SK-N-SH (cell line): ENCODE data around the gene ZNF655. TPM values are rescaled to one million over a fixed set of nuclear protein-coding genes. Genes with fewer than 3 reads are reported as not detected.

Source experiments
- CTCF ChIA-PET: fragments of 300-600, 350-600 bp; formaldehyde crosslinking; extraction: SDS; loops from one replicate; lab custom pipeline; 2021; lab: Yijun Ruan, JAX
- POLR2A ChIA-PET: fragments of 350-600 bp; sonication (Branson Sonifier 250); formaldehyde crosslinking; extraction: SDS; loops from one replicate; lab custom pipeline; 2020; ENCODE audit warnings: antibody characterized with exemption, inconsistent platforms; lab: Yijun Ruan, JAX
- DNase-seq: peaks from one replicate; pipeline ENCODE4 v3.0.0; 2012
- H2AFZ ChIP-seq: fragments of 200-600 bp; sonication (generic); 2 replicates; pipeline ENCODE4 v1.8.1; 2016; ENCODE audit warnings: antibody characterized with exemption, mild to moderate bottlenecking, low read depth
- H3F3A ChIP-seq: fragments of 200-600 bp; sonication (generic); replicated peaks from 2 replicates; pipeline ENCODE3; 2016; ENCODE audit warnings: antibody characterized with exemption, mild to moderate bottlenecking; ENCODE audit not compliant: insufficient read depth
- H3K27ac ChIP-seq, 2 experiments: fragments of 200-500 bp in 1 of 2; fragments of 200-600 bp in 1 of 2; sonication (Bioruptor generic) in 1 of 2; sonication (generic), shearing (Covaris generic) in 1 of 2; 2 replicates each; pipeline versions ENCODE4 v1.5.1 to v1.6.1; 2014 to 2016; ENCODE audit warnings: low read depth in 2 of 2, inconsistent platforms in 1 of 2, low read length in 1 of 2, mild to moderate bottlenecking in 1 of 2, mixed read lengths in 1 of 2
- H3K27me3 ChIP-seq: fragments of 200-600 bp; sonication (generic), shearing (Covaris generic); 2 replicates; pipeline ENCODE4 v1.6.1; 2016; ENCODE audit warnings: mixed run types; ENCODE audit not compliant: insufficient read depth
- H3K36me3 ChIP-seq, 2 experiments: fragments of 200-500 bp in 1 of 2; fragments of 200-600 bp in 1 of 2; sonication (Bioruptor generic) in 1 of 2; sonication (generic) in 1 of 2; replicated peaks in 1 of 2; 2 replicates each; pipeline versions ENCODE3 to v1.5.1; 2014 to 2016; ENCODE audit warnings: low read length in 1 of 2, mild to moderate bottlenecking in 1 of 2; ENCODE audit not compliant: insufficient read depth in 2 of 2, control insufficient read depth in 1 of 2
- H3K4me1 ChIP-seq, 2 experiments: fragments of 200-500 bp in 1 of 2; fragments of 200-600 bp in 1 of 2; sonication (Bioruptor generic) in 1 of 2; sonication (generic), shearing (Covaris generic) in 1 of 2; 2 replicates each; pipeline versions ENCODE4 v1.5.1 to v1.6.1; 2014 to 2016; ENCODE audit warnings: low read depth in 1 of 2, low read length in 1 of 2, mixed run types in 1 of 2; ENCODE audit not compliant: insufficient read depth in 2 of 2, control insufficient read depth in 1 of 2
- H3K4me2 ChIP-seq: fragments of 200-600 bp; sonication (generic), shearing (Covaris generic); 2 replicates; pipeline ENCODE4 v1.6.1; 2017; ENCODE audit warnings: mixed run types
- H3K4me3 ChIP-seq, 2 experiments: fragments of 200-500 bp in 1 of 2; fragments of 200-600 bp in 1 of 2; sonication (Bioruptor generic) in 1 of 2; sonication (generic), shearing (Covaris generic) in 1 of 2; 2 replicates each; pipeline versions ENCODE4 v1.5.1 to v1.8.1; 2014 to 2016; ENCODE audit warnings: low read depth in 2 of 2, inconsistent platforms in 1 of 2, low read length in 1 of 2, mild to moderate bottlenecking in 1 of 2, mixed read lengths in 1 of 2, moderate library complexity in 1 of 2
- H3K79me2 ChIP-seq: fragments of 200-600 bp; sonication (generic); 2 replicates; pipeline ENCODE4 v1.8.1; 2017; ENCODE audit warnings: mild to moderate bottlenecking; ENCODE audit not compliant: insufficient read depth
- H3K9ac ChIP-seq: fragments of 200-600 bp; sonication (generic); 2 replicates; pipeline ENCODE4 v1.6.1; 2017; ENCODE audit warnings: mixed run types
- H3K9me2 ChIP-seq: fragments of 200-600 bp; sonication (generic); 2 replicates; pipeline ENCODE4 v1.6.1; 2017; ENCODE audit warnings: mixed run types
- H3K9me3 ChIP-seq: fragments of 200-600 bp; sonication (generic); 2 replicates; pipeline ENCODE4 v1.6.1; 2017; ENCODE audit warnings: mixed run types, mild to moderate bottlenecking, moderate library complexity
- H4K20me1 ChIP-seq: fragments of 200-600 bp; sonication (generic); 2 replicates; pipeline ENCODE4 v1.6.1; 2017; ENCODE audit warnings: mild to moderate bottlenecking, mixed run types; ENCODE audit not compliant: insufficient read depth
- EP300 ChIP-seq, 2 experiments: IDR thresholded peaks; 2 replicates each; pipeline versions ENCODE4 v1.4.0 to v1.6.1; 2012; ENCODE audit warnings: borderline replicate concordance in 1 of 2, low read depth in 1 of 2, low read length in 1 of 2
- EZH2phosphoT487 ChIP-seq: fragments of 200-600 bp; sonication (generic); IDR thresholded peaks from 2 replicates; pipeline ENCODE4 v1.6.1; 2017; ENCODE audit warnings: low read depth, mixed run types, mild to moderate bottlenecking, antibody characterized with exemption, moderate library complexity, borderline replicate concordance
- FOSL2 ChIP-seq: IDR thresholded peaks from 2 replicates; pipeline ENCODE4 v1.4.0; 2012; ENCODE audit warnings: low read depth, mild to moderate bottlenecking, moderate library complexity, borderline replicate concordance
- FOXJ3 ChIP-seq: sonication (generic); formaldehyde crosslinking; IDR thresholded peaks from 2 replicates; pipeline ENCODE4 v1.5.1; 2020; ENCODE audit warnings: mild to moderate bottlenecking, missing genetic modification reagents
- FOXM1 ChIP-seq: IDR thresholded peaks from 2 replicates; pipeline ENCODE4 v1.4.0; 2012; ENCODE audit warnings: low read depth, mild to moderate bottlenecking
- GATA2 ChIP-seq: sonication (generic); formaldehyde crosslinking; IDR thresholded peaks from 2 replicates; pipeline ENCODE4 v1.5.0; 2020; ENCODE audit warnings: mild to moderate bottlenecking, missing genetic modification reagents
- JUND ChIP-seq: IDR thresholded peaks from 2 replicates; pipeline ENCODE4 v1.4.0; 2012
- MXI1 ChIP-seq: IDR thresholded peaks from 2 replicates; pipeline ENCODE4 v1.6.1; 2012; ENCODE audit warnings: mild to moderate bottlenecking, low read depth, low read length, improper control_type of control experiment
- POLR2AphosphoS5 ChIP-seq: IDR thresholded peaks from 2 replicates; pipeline ENCODE4 v1.6.1; 2012; ENCODE audit warnings: low read depth, low read length
- RAD21 ChIP-seq: IDR thresholded peaks from 2 replicates; pipeline ENCODE4 v1.6.1; 2012; ENCODE audit warnings: mild to moderate bottlenecking, low read length
- RCOR1 ChIP-seq: fragments of 150-350 bp; IDR thresholded peaks from 2 replicates; pipeline ENCODE4 v1.6.1; 2017; ENCODE audit warnings: antibody characterized with exemption, low read length
- RFX5 ChIP-seq: IDR thresholded peaks from 2 replicates; pipeline ENCODE4 v1.6.1; 2012; ENCODE audit warnings: mild to moderate bottlenecking, improper control_type of control experiment, low read length
- RXRA ChIP-seq: IDR thresholded peaks from 2 replicates; pipeline ENCODE4 v1.4.0; 2012; ENCODE audit warnings: low read depth, mild to moderate bottlenecking, borderline replicate concordance
- SIN3A ChIP-seq: IDR thresholded peaks from 2 replicates; pipeline ENCODE4 v1.6.1; 2012; ENCODE audit warnings: low read depth, mild to moderate bottlenecking, low read length, moderate library complexity, borderline replicate concordance
- SMC3 ChIP-seq: IDR thresholded peaks from 2 replicates; pipeline ENCODE4 v1.6.1; 2012; ENCODE audit warnings: low read depth, low read length, improper control_type of control experiment
- WGBS: methylation state at CpG from one replicate; pipeline ENCODE4 v1.1.6; 2017; ENCODE audit warnings: low lambda C conversion rate; 5-methylcytosine and 5-hydroxymethylcytosine counted together
- polyA plus RNA-seq, 3 experiments: library from polyadenylated mRNA; depleted of rRNA; stranded (reverse); fragments of >200 nt; gene quantifications; 2 replicates each; pipeline ENCODE4 v1.2.3, GENCODE V29; 2012
- TF ChIP-seq, protein P1 (sequence below): IDR thresholded peaks from 2 replicates; pipeline ENCODE4 v1.6.1; 2012; ENCODE audit warnings: mild to moderate bottlenecking, low read depth, low read length, moderate library complexity
- TF ChIP-seq, protein P2 (sequence below): IDR thresholded peaks from 2 replicates; pipeline ENCODE4 v1.4.0; 2012; ENCODE audit warnings: low read depth, borderline replicate concordance
- TF ChIP-seq, protein P3 (sequence below): fragments of 200-600 bp; sonication (generic); IDR thresholded peaks from 2 replicates; pipeline ENCODE4 v1.6.1; 2017; ENCODE audit warnings: antibody characterized with exemption, mild to moderate bottlenecking, moderate library complexity

The ZNF655 gene
- polyA plus RNA-seq, 1 of the 3 experiments (the other 2 are of a cell fraction), result 113 TPM

DNA sequence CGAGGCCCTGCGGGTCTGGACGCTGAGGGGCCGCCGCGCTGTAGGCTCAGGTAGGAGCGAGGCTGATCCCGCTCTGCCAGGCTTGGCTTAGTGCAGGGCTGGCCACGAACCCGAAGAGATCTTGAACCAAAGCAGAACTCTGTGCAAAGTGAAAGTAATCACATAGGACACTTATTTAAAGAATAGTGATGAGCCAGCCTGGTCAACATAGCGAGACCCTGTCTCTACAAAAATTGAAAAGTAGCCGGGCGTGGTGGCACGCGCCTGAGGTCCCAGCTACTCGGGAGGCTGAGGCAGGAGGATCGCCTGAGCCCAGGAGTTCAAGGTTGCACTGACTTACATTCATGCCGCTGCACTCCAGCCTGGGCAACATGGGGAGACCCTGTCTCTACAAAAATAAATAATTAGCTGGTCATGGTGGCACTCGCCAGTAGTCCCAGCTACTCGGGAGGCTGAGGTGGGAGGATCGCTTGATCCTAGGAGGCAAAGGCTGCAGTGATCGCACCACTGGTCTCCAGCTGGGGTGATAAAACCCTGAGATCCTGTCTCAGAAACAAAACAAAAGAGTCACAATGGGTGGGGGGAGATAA is 58.8 kb downstream of the ZNF655 start:
- Histone ChIP-seq H3K4me2 (peak overlapping the region; percentile 85), H3F3A (peaks cover 27% of the 10 kb centered on the region), H3K9me3 (no peaks in the 10 kb centered on the region), H4K20me1 (no peaks in the 10 kb centered on the region), H3K9ac (peak overlapping the region; percentile 91), H3K27me3 (no peaks in the 10 kb centered on the region), H3K4me1 (peaks cover 7 to 8% of the 10 kb centered on the region in 2 experiments; a peak in 3 of 4 replicates), H3K79me2 (peaks cover 36% of the 10 kb centered on the region), H2AFZ (peak overlapping the region; percentile 99), H3K4me3 (peak overlapping the region; percentile 84 to 98), H3K36me3 (peaks cover 36 to 37% of the 10 kb centered on the region in 2 experiments), H3K27ac (peak overlapping the region; percentile 62 to 91; a peak in 2 of 4 replicates), H3K9me2 (no peaks in the 10 kb centered on the region)
- WGBS, result 4% methylated on average over 22 of the region's 22 CpGs
- TF ChIP-seq EP300 (IDR thresholded peaks at IDR 0.05; ENCODE audit: borderline replicate concordance in 1 of 2, low read depth in 1 of 2, low read length in 1 of 2) (no peak), SMC3 (no peak), FOXM1 (no peak), SIN3A (no peak), RAD21 (no peak), EZH2phosphoT487 (no peak), RFX5 (no peak), RCOR1 (no peak), GATA2 (CRISPR knock-in tag) (no peak), MXI1 (no peak), FOSL2 (no peak), POLR2AphosphoS5 (no peak), RXRA (no peak), JUND (no peak), FOXJ3 (CRISPR knock-in tag) (no peak)
- TF ChIP-seq, protein P1, sequence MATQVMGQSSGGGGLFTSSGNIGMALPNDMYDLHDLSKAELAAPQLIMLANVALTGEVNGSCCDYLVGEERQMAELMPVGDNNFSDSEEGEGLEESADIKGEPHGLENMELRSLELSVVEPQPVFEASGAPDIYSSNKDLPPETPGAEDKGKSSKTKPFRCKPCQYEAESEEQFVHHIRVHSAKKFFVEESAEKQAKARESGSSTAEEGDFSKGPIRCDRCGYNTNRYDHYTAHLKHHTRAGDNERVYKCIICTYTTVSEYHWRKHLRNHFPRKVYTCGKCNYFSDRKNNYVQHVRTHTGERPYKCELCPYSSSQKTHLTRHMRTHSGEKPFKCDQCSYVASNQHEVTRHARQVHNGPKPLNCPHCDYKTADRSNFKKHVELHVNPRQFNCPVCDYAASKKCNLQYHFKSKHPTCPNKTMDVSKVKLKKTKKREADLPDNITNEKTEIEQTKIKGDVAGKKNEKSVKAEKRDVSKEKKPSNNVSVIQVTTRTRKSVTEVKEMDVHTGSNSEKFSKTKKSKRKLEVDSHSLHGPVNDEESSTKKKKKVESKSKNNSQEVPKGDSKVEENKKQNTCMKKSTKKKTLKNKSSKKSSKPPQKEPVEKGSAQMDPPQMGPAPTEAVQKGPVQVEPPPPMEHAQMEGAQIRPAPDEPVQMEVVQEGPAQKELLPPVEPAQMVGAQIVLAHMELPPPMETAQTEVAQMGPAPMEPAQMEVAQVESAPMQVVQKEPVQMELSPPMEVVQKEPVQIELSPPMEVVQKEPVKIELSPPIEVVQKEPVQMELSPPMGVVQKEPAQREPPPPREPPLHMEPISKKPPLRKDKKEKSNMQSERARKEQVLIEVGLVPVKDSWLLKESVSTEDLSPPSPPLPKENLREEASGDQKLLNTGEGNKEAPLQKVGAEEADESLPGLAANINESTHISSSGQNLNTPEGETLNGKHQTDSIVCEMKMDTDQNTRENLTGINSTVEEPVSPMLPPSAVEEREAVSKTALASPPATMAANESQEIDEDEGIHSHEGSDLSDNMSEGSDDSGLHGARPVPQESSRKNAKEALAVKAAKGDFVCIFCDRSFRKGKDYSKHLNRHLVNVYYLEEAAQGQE, result no peak
- TF ChIP-seq, protein P2, sequence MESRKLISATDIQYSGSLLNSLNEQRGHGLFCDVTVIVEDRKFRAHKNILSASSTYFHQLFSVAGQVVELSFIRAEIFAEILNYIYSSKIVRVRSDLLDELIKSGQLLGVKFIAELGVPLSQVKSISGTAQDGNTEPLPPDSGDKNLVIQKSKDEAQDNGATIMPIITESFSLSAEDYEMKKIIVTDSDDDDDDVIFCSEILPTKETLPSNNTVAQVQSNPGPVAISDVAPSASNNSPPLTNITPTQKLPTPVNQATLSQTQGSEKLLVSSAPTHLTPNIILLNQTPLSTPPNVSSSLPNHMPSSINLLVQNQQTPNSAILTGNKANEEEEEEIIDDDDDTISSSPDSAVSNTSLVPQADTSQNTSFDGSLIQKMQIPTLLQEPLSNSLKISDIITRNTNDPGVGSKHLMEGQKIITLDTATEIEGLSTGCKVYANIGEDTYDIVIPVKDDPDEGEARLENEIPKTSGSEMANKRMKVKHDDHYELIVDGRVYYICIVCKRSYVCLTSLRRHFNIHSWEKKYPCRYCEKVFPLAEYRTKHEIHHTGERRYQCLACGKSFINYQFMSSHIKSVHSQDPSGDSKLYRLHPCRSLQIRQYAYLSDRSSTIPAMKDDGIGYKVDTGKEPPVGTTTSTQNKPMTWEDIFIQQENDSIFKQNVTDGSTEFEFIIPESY, result no peak
- TF ChIP-seq, protein P3, sequence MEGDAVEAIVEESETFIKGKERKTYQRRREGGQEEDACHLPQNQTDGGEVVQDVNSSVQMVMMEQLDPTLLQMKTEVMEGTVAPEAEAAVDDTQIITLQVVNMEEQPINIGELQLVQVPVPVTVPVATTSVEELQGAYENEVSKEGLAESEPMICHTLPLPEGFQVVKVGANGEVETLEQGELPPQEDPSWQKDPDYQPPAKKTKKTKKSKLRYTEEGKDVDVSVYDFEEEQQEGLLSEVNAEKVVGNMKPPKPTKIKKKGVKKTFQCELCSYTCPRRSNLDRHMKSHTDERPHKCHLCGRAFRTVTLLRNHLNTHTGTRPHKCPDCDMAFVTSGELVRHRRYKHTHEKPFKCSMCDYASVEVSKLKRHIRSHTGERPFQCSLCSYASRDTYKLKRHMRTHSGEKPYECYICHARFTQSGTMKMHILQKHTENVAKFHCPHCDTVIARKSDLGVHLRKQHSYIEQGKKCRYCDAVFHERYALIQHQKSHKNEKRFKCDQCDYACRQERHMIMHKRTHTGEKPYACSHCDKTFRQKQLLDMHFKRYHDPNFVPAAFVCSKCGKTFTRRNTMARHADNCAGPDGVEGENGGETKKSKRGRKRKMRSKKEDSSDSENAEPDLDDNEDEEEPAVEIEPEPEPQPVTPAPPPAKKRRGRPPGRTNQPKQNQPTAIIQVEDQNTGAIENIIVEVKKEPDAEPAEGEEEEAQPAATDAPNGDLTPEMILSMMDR, result no peak
- ChIA-PET POLR2A (interaction anchor here (0.6 to 3.0 kb wide), 9 partner anchors 12 to 398 kb away, joined by 3 to 18 read pairs (median 10); partner anchors contain the start of genes FAM200A, ZKSCAN1, ZKSCAN5 and ZNF394), CTCF (interaction anchor here (0.6 to 3.3 kb wide), 19 partner anchors 10 to 376 kb away, joined by 3 to 28 read pairs (median 4); partner anchors contain the start of genes CYP3A5, ZKSCAN5 and ZNF655)
- DNase-seq, result no peak
